KMS-11 (cell line): ENCODE measurements around the gene CTDP1.

Experiments used
- H2AFZ ChIP-seq: fragments of 200-600 bp; sonication (generic); 2 replicates; pipeline ENCODE4 v1.6.1; 2016; ENCODE audit warnings: antibody characterized with exemption, mixed run types, low read depth
- H3K27ac ChIP-seq: fragments of 200-600 bp; sonication (generic); 2 replicates; pipeline ENCODE4 v1.6.1; 2016; ENCODE audit warnings: mild to moderate bottlenecking, mixed run types
- H3K27me3 ChIP-seq: fragments of 200-600 bp; sonication (generic); 2 replicates; pipeline ENCODE4 v1.6.1; 2017; ENCODE audit warnings: mild to moderate bottlenecking, low read depth, mixed run types, moderate library complexity; ENCODE audit not compliant: insufficient read depth
- H3K36me3 ChIP-seq: fragments of 200-600 bp; sonication (generic); 2 replicates; pipeline ENCODE4 v1.6.1; 2017; ENCODE audit warnings: mild to moderate bottlenecking, mixed run types; ENCODE audit not compliant: insufficient read depth
- H3K4me1 ChIP-seq: fragments of 200-600 bp; sonication (generic); 2 replicates; pipeline ENCODE4 v1.6.1; 2016; ENCODE audit warnings: mild to moderate bottlenecking, low read depth, mixed run types; ENCODE audit not compliant: poor library complexity, severe bottlenecking
- H3K4me2 ChIP-seq: fragments of 200-600 bp; sonication (generic); 2 replicates; pipeline ENCODE4 v1.7.0; 2016; ENCODE audit warnings: mild to moderate bottlenecking, mixed run types
- H3K4me3 ChIP-seq: fragments of 200-600 bp; sonication (generic); IDR thresholded peaks from 2 replicates; pipeline ENCODE4 v1.6.1; 2017; ENCODE audit warnings: low read depth, low read length, mixed read lengths; ENCODE audit not compliant: insufficient read depth
- H3K79me2 ChIP-seq: fragments of 200-600 bp; sonication (generic); 2 replicates; pipeline ENCODE4 v1.6.1; 2016; ENCODE audit warnings: low read depth, mixed run types; ENCODE audit not compliant: insufficient read depth
- H3K9ac ChIP-seq: fragments of 200-600 bp; sonication (generic); 2 replicates; pipeline ENCODE4 v1.6.1; 2016; ENCODE audit warnings: mild to moderate bottlenecking, mixed run types
- H4K20me1 ChIP-seq: fragments of 200-600 bp; sonication (generic); 2 replicates; pipeline ENCODE4 v1.6.1; 2016; ENCODE audit warnings: mild to moderate bottlenecking, mixed run types; ENCODE audit not compliant: insufficient read depth
- TF ChIP-seq, protein P1 (sequence below): fragments of 200-600 bp; sonication (generic); conservative IDR thresholded peaks from 2 replicates; pipeline ENCODE4 v1.6.1; 2017; ENCODE audit warnings: low read depth, mild to moderate bottlenecking, antibody characterized with exemption, low read length, moderate library complexity, mixed read lengths

The CTDP1 gene

DNA sequence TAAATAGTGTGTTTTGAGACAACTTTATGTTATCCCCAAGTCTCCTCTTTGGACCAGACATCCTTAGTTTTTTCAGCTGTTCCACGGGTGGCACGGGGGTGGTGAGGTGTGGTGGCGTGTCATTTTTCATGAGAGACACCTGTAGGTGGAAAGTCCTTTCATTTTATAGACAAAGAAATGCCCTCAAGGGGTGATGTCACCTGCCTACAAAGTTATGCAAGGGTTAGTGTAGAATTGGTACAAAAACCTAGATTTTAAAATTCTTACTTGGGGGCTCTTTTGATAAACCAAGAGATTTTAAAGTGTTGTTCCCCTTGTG, 15.3 kb downstream of the CTDP1 start:
- Histone ChIP-seq H3K79me2 (peaks cover 53% of the 10 kb centered on the region), H3K4me2 (no peak overlapping the region), H3K9ac (no peak overlapping the region), H3K27ac (no peak overlapping the region), H2AFZ (no peak overlapping the region), H3K4me3 (no peak overlapping the region), H3K4me1 (no peaks in the 10 kb centered on the region), H3K36me3 (peaks cover 24% of the 10 kb centered on the region; the same call in 1 of the 2 replicates), H3K27me3 (no peaks in the 10 kb centered on the region), H4K20me1 (peaks cover 2% of the 10 kb centered on the region; the same call in 1 of the 2 replicates)
- TF ChIP-seq, protein P1, sequence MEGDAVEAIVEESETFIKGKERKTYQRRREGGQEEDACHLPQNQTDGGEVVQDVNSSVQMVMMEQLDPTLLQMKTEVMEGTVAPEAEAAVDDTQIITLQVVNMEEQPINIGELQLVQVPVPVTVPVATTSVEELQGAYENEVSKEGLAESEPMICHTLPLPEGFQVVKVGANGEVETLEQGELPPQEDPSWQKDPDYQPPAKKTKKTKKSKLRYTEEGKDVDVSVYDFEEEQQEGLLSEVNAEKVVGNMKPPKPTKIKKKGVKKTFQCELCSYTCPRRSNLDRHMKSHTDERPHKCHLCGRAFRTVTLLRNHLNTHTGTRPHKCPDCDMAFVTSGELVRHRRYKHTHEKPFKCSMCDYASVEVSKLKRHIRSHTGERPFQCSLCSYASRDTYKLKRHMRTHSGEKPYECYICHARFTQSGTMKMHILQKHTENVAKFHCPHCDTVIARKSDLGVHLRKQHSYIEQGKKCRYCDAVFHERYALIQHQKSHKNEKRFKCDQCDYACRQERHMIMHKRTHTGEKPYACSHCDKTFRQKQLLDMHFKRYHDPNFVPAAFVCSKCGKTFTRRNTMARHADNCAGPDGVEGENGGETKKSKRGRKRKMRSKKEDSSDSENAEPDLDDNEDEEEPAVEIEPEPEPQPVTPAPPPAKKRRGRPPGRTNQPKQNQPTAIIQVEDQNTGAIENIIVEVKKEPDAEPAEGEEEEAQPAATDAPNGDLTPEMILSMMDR = no peak

DNA sequence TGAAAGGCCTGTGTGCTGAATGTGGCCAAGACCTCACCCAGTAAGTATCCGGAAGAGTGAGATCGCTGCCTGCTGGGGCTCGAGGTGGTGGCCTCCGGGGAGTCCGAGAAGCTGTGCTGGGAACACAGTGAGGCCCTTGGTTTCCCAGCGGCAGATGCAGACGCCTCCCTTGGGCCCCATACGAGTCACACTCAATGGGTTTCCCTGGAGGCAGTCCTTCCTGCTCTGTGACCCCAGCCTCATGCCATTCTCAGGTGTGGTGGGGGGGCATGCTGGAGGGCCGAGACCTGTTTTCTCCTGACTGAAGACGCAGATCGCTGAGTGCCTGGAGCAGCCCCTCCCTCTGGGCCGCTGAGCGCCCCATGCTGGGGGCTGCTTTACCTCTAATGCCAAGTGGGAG, 15.7 kb downstream of the CTDP1 start:
- no peak overlapping the region for H3K27ac ChIP-seq
- no peak overlapping the region for H3K4me3 ChIP-seq
- H3K4me1 ChIP-seq = no peaks in the 10 kb centered on the region
- no peak overlapping the region for H3K4me2 ChIP-seq
- peaks cover 49% of the 10 kb centered on the region; the same call in 1 of the 2 replicates for H3K79me2 ChIP-seq
- peaks cover 24% of the 10 kb centered on the region; the same call in 1 of the 2 replicates for H3K36me3 ChIP-seq
- H3K9ac ChIP-seq = no peak overlapping the region
- peaks cover 2% of the 10 kb centered on the region; the same call in 1 of the 2 replicates for H4K20me1 ChIP-seq
- TF ChIP-seq, protein P1 = no peak
- no peak overlapping the region for H2AFZ ChIP-seq
- H3K27me3 ChIP-seq = no peaks in the 10 kb centered on the region

GRCh38 chr18:79695856-79696850, 16.6 kb downstream of the CTDP1 start:
- Histone ChIP-seq H3K4me1 (no peaks in the 10 kb centered on the region), H3K9ac (no peak overlapping the region), H4K20me1 (no peaks in the 10 kb centered on the region; the same call in 1 of the 2 replicates), H2AFZ (no peak overlapping the region), H3K79me2 (peaks cover 41% of the 10 kb centered on the region; the same call in 1 of the 2 replicates), H3K4me2 (no peak overlapping the region), H3K27me3 (no peaks in the 10 kb centered on the region), H3K36me3 (peaks cover 24% of the 10 kb centered on the region; the same call in 1 of the 2 replicates), H3K27ac (no peak overlapping the region), H3K4me3 (no peak overlapping the region)
- TF ChIP-seq, protein P1 = no peak

- no peak overlapping the region for H3K4me3 ChIP-seq
- H3K36me3 ChIP-seq = peaks cover 24% of the 10 kb centered on the region; the same call in 1 of the 2 replicates
- H2AFZ ChIP-seq = no peak overlapping the region
- no peak overlapping the region for H3K27ac ChIP-seq
- H3K9ac ChIP-seq = no peak overlapping the region
- H3K4me1 ChIP-seq = no peaks in the 10 kb centered on the region
- H3K27me3 ChIP-seq = no peaks in the 10 kb centered on the region
- peaks cover 44% of the 10 kb centered on the region; the same call in 1 of the 2 replicates for H3K79me2 ChIP-seq
- no peak overlapping the region for H3K4me2 ChIP-seq
- H4K20me1 ChIP-seq = no peaks in the 10 kb centered on the region; the same call in 1 of the 2 replicates
- TF ChIP-seq, protein P1 = no peak
Observed at GRCh38 chr18:79697178-79697577, 17.6 kb downstream of the CTDP1 start.
